GM10266 (cell line): ENCODE results near the gene FTO.

Source experiments
- DNase-seq: peaks from one replicate; pipeline ENCODE4 v3.0.0; 2012; ENCODE audit errors: extremely low spot score
- TF ChIP-seq, protein P1 (sequence below): IDR thresholded peaks from 2 replicates; pipeline ENCODE4 v1.5.1; 2012; ENCODE audit warnings: mild to moderate bottlenecking, low read depth; ENCODE audit not compliant: control insufficient read depth, insufficient read depth; ENCODE audit errors: missing control alignments

FTO gene

DNA sequence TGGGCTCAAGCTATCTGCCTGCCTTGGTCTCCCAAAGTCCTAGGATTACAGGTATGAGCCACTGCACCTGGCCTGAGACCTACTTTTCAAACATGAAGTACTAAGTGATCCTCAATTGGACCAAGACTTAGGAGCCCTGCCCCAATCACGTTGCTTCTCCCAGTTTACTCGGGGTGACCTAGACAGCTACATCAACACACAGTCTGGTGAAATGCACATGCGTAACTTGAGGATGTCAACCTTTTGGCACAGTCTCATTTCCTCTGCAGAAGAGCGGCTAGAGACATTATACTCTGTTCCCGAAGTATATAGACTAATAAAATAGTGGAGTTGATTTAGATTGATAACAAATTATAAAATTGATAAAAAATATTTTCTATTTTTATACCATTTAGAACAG, 17.1 kb downstream of the FTO start:
- TF ChIP-seq, protein P1, sequence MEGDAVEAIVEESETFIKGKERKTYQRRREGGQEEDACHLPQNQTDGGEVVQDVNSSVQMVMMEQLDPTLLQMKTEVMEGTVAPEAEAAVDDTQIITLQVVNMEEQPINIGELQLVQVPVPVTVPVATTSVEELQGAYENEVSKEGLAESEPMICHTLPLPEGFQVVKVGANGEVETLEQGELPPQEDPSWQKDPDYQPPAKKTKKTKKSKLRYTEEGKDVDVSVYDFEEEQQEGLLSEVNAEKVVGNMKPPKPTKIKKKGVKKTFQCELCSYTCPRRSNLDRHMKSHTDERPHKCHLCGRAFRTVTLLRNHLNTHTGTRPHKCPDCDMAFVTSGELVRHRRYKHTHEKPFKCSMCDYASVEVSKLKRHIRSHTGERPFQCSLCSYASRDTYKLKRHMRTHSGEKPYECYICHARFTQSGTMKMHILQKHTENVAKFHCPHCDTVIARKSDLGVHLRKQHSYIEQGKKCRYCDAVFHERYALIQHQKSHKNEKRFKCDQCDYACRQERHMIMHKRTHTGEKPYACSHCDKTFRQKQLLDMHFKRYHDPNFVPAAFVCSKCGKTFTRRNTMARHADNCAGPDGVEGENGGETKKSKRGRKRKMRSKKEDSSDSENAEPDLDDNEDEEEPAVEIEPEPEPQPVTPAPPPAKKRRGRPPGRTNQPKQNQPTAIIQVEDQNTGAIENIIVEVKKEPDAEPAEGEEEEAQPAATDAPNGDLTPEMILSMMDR = no peak
- no peak for DNase-seq

DNA sequence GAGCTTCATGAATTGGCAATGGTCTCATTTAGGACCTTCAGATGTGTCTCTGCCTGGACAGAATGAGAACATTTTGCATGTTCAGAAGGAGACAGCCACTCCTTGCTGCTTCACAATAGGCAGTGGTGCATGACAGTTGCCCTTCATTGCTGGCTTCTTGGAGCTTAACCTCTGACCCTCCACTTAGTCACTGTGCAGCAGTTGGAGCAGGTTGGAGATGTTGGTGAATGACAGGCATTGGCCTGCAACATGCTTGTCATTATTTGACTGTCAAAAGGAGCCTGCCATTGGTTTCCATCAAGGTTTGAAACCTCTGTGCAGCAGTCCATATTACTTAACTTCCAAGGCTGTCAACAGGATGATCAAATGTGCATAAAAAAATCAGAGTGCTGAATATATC, 22.7 kb downstream of the FTO start:
- TF ChIP-seq, protein P1 = no peak
- DNase-seq = no peak

DNA sequence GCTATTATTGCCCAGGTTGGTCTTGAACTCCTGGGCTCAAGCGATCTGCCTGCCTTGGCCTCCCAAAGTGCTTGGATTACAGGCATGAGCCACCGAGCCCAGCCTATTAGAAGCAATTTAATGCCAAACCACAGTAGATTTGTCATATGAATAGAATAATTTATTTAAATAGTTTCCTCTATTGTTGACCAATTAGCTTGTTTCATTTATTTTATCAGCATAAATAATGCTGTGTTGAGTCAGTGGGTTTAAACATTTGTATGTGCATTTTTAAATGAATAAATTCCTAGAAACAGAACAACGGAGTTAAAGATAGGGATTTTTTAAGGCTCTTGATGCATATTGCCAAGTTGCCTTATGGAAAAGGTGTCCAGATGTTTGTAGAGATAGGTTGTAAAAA, 26.7 kb downstream of the FTO start:
- no peak for DNase-seq
- TF ChIP-seq, protein P1 = no peak

DNA sequence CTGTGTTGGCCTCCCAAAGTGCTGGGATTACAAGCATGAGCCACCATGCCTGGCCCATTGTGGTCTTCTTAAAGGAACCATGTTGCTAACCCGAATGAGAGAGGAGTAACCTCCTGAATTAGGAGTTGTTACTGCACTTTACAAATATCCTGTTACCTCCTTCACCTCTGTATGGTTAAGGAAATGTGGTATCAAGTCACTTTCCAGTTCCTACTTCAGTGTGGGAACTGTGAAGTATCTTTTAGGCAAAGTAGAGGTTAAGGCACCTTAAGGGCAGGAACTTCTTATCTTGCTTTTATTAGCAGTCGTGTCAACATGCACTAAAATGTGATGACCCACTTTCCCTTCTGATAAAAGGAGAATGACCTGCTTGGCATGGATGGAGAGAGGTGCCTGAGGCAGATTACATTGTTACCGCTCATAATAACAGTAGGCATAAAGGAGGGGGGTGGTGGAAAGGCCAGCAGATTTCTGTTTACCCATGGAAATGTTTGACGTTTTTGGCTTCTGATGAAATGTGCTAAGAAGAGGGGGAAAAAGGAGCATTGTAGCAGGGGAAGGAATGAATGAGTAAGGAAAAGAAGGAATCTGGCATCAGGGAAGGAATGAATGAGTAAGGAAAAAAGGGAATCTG, 28.5 kb downstream of the FTO start:
- TF ChIP-seq, protein P1 = no peak
- no peak for DNase-seq

DNA sequence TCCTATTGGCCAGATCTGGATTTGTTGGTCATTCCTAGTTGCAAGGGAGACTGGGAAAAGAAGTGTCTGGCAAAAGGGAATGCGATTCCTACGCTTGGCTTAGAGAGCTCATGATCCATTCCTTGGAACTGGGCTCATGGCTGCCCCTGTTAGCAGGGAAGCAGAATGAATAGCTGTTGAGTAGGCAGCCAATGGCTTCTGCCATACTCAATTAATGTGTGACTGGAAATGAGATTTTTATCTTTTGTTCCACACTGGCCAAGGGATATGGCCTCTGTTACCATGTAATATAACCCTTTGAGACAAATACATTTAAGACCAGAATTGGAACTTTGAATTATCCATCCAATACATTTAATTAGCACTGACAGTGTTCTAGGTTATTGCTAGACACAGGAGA, 31.0 kb downstream of the FTO start:
- TF ChIP-seq, protein P1 = no peak
- DNase-seq = no peak

DNA sequence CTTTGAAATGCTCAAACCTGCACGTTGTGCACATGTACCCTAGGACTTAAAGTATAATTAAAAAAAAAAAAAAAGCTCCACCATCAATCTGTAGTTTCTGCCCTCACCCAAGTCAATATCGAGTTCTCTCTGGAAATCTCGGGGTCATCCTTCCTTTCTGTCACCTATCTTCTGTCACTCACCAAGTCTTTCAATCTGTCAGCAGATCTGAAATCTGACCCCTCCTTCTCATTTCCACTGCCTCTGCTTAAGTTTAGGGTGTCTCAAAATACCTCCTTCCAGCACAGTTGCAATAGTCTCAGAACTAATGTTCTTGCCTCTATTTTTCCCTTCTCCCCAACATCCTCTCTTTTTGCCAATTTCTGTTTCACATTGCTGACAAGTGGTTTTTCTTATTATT, 32.3 kb downstream of the FTO start:
- no peak for DNase-seq
- TF ChIP-seq, protein P1 = no peak

DNA sequence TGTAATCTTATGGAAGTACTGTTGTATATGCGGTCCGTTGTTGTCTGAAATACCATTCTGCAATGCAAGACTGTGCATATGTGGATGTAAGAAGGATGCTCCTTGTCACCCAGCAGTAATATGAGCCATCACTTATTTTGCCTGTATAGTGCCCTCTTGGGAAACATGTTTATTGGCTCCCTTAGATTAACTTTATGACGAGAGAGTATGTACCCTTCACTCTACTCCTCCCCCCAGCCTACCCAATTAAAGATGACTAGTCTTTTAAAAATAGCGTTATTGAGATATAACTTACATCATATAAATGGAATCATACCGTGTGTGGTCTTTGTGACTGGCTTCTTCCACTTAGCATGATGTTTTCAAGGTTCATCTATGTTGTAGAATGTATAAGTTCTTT, 33.6 kb downstream of the FTO start:
- DNase-seq = no peak
- TF ChIP-seq, protein P1 = no peak
